H9 (cell line): ENCODE measurements around the gene YKT6. TPM values are rescaled to one million over a fixed set of nuclear protein-coding genes. Genes with fewer than 3 reads are reported as not detected.

ENCODE experiments used
- DNase-seq: peaks from one replicate; pipeline ENCODE4 v3.0.0-alpha.2; 2017
- H2AFZ ChIP-seq: one replicate; pipeline ENCODE4 v1.6.1; 2013; ENCODE audit warnings: mild to moderate bottlenecking, low read length, control low read depth, moderate library complexity
- H2AK5ac ChIP-seq: 2 replicates; pipeline ENCODE4 v1.6.1; 2013; ENCODE audit warnings: low read length, control low read depth, mixed read lengths; ENCODE audit not compliant: insufficient read length
- H2BK120ac ChIP-seq: one replicate; pipeline ENCODE4 v1.6.1; 2013; ENCODE audit warnings: low read depth, mild to moderate bottlenecking, low read length, control low read depth, inconsistent platforms; ENCODE audit not compliant: poor library complexity, severe bottlenecking
- H2BK12ac ChIP-seq: 2 replicates; pipeline ENCODE4 v1.6.1; 2013; ENCODE audit warnings: low read length, control low read depth, mixed read lengths, low read depth; ENCODE audit not compliant: insufficient read length
- H2BK15ac ChIP-seq: 2 replicates; pipeline ENCODE4 v1.6.1; 2013; ENCODE audit warnings: low read depth, low read length, control low read depth
- H2BK20ac ChIP-seq: one replicate; pipeline ENCODE4 v1.6.1; 2013; ENCODE audit warnings: low read depth, mild to moderate bottlenecking, low read length, control low read depth, inconsistent platforms; ENCODE audit not compliant: poor library complexity, severe bottlenecking
- H2BK5ac ChIP-seq: 2 replicates; pipeline ENCODE4 v1.6.1; 2013; ENCODE audit warnings: low read length, control low read depth, mixed read lengths; ENCODE audit not compliant: insufficient read length
- H3K14ac ChIP-seq: 2 replicates; pipeline ENCODE4 v1.6.1; 2013; ENCODE audit warnings: low read length, control low read depth; ENCODE audit not compliant: insufficient read depth
- H3K18ac ChIP-seq: 2 replicates; pipeline ENCODE4 v1.6.1; 2013; ENCODE audit warnings: low read depth, mild to moderate bottlenecking, mixed read lengths, low read length, control low read depth; ENCODE audit not compliant: insufficient read length
- H3K23ac ChIP-seq: 2 replicates; pipeline ENCODE4 v1.6.1; 2013; ENCODE audit warnings: low read length, control low read depth, mixed read lengths, low read depth; ENCODE audit not compliant: insufficient read length
- H3K23me2 ChIP-seq: 2 replicates; pipeline ENCODE4 v1.6.1; 2013; ENCODE audit warnings: low read depth, mild to moderate bottlenecking, mixed read lengths, low read length, control low read depth; ENCODE audit not compliant: insufficient read length, poor library complexity, severe bottlenecking
- H3K27ac ChIP-seq: 2 replicates; pipeline ENCODE4 v1.5.1; 2013; ENCODE audit warnings: low read length, control low read depth, mixed read lengths, low read depth; ENCODE audit not compliant: insufficient read length
- H3K27me3 ChIP-seq: 2 replicates; pipeline ENCODE4 v1.6.1; 2013; ENCODE audit warnings: low read length, control low read depth, inconsistent platforms; ENCODE audit not compliant: insufficient read depth
- H3K4ac ChIP-seq: 2 replicates; pipeline ENCODE4 v1.6.1; 2013; ENCODE audit warnings: low read depth, mild to moderate bottlenecking, control low read depth, inconsistent platforms, low read length, moderate library complexity
- H3K4me1 ChIP-seq: 2 replicates; pipeline ENCODE4 v1.6.1; 2013; ENCODE audit warnings: low read length, control low read depth, inconsistent platforms; ENCODE audit not compliant: insufficient read depth
- H3K4me2 ChIP-seq: 2 replicates; pipeline ENCODE4 v1.6.1; 2013; ENCODE audit warnings: low read length, control low read depth, mixed read lengths; ENCODE audit not compliant: insufficient read length, insufficient read depth
- H3K56ac ChIP-seq: 2 replicates; pipeline ENCODE4 v1.6.1; 2013; ENCODE audit warnings: low read depth, mild to moderate bottlenecking, mixed read lengths, low read length, control low read depth; ENCODE audit not compliant: insufficient read length
- H3K79me1 ChIP-seq: 2 replicates; pipeline ENCODE4 v1.6.1; 2013; ENCODE audit warnings: low read depth, mild to moderate bottlenecking, moderate library complexity, low read length, control low read depth, inconsistent platforms; ENCODE audit not compliant: insufficient read depth, poor library complexity, severe bottlenecking
- H3K79me2 ChIP-seq: 2 replicates; pipeline ENCODE4 v1.6.1; 2013; ENCODE audit warnings: low read length, control low read depth, inconsistent platforms; ENCODE audit not compliant: insufficient read depth
- H3K9ac ChIP-seq: 2 replicates; pipeline ENCODE4 v1.6.1; 2013; ENCODE audit warnings: low read length, control low read depth, mixed read lengths; ENCODE audit not compliant: insufficient read length; ENCODE audit errors: extremely low read depth
- H3K9me3 ChIP-seq: one replicate; pipeline ENCODE4 v1.6.1; 2013; ENCODE audit warnings: low read depth, low read length, inconsistent platforms; ENCODE audit not compliant: control insufficient read depth
- H3T11ph ChIP-seq: one replicate; pipeline ENCODE4 v1.6.1; 2013; ENCODE audit warnings: mild to moderate bottlenecking, low read length, control low read depth, inconsistent platforms
- H4K20me1 ChIP-seq: one replicate; pipeline ENCODE4 v1.6.1; 2013; ENCODE audit not compliant: control insufficient read depth, insufficient read length, insufficient read depth
- H4K5ac ChIP-seq: 2 replicates; pipeline ENCODE4 v1.6.1; 2013; ENCODE audit warnings: low read depth, mild to moderate bottlenecking, mixed read lengths, low read length, control low read depth; ENCODE audit not compliant: insufficient read length
- H4K8ac ChIP-seq: replicated peaks from 2 replicates; pipeline ENCODE4 v1.6.1; 2013; ENCODE audit warnings: low read length, control low read depth, mixed read lengths, low read depth; ENCODE audit not compliant: insufficient read length
- H4K91ac ChIP-seq: 2 replicates; pipeline ENCODE4 v1.6.1; 2013; ENCODE audit warnings: low read depth, mild to moderate bottlenecking, moderate library complexity, mixed read lengths, low read length, control low read depth; ENCODE audit not compliant: insufficient read length
- H3K27ac Mint-ChIP-seq, 3 experiments: 2 replicates in 2 of 3; 3 replicates in 1 of 3; pipeline ENCODE4 v1.8.0; 2020 to 2021; ENCODE audit warnings: mixed read lengths in 3 of 3, mild to moderate bottlenecking in 1 of 3, moderate library complexity in 1 of 3
- H3K27me3 Mint-ChIP-seq: 2 replicates; pipeline ENCODE4 v1.8.0; 2021; ENCODE audit warnings: low read depth, mild to moderate bottlenecking, moderate library complexity, mixed read lengths
- H3K36me3 Mint-ChIP-seq, 3 experiments: 2 replicates in 2 of 3; 3 replicates in 1 of 3; pipeline ENCODE4 v1.8.0; 2020 to 2021; ENCODE audit warnings: low read depth in 3 of 3, mixed read lengths in 3 of 3; ENCODE audit not compliant: insufficient read depth in 1 of 3
- H3K4me1 Mint-ChIP-seq, 2 experiments: 2 replicates each; pipeline ENCODE4 v1.8.0; 2020; ENCODE audit warnings: mixed read lengths in 2 of 2
- H3K4me3 Mint-ChIP-seq, 2 experiments: 2 replicates in 1 of 2; 3 replicates in 1 of 2; pipeline ENCODE4 v1.8.0; 2020 to 2021; ENCODE audit warnings: mild to moderate bottlenecking in 2 of 2, mixed read lengths in 2 of 2, moderate library complexity in 1 of 2
- H3K9me3 Mint-ChIP-seq, 2 experiments: 2 replicates in 1 of 2; 3 replicates in 1 of 2; pipeline ENCODE4 v1.8.0; 2020; ENCODE audit warnings: mild to moderate bottlenecking in 2 of 2, mixed read lengths in 2 of 2, moderate library complexity in 1 of 2
- CTCF ChIP-seq: fragments of 200-600 bp; sonication (generic); conservative IDR thresholded peaks from 3 replicates; pipeline ENCODE4 v1.8.0; 2021; ENCODE audit warnings: antibody characterized with exemption, mild to moderate bottlenecking
- WGBS: extraction: QIAGEN DNeasy Blood & Tissue Kit; methylation state at CpG from one replicate; pipeline ENCODE4 v1.1.7; 2013; ENCODE audit warnings: missing lambda C conversion rate, low lambda C conversion rate, mixed read lengths; ENCODE audit not compliant: insufficient read length; ENCODE audit errors: extremely low coverage; 5-methylcytosine and 5-hydroxymethylcytosine counted together
- total RNA-seq: library from RNA; stranded (reverse); gene quantifications from 2 replicates; pipeline ENCODE4 v1.2.1, GENCODE V29; 2021

YKT6 gene
- total RNA-seq, 1 experiment from 2014 or later = 104 TPM

GRCh38 chr7:44172803-44173424, 27.9 kb upstream of the YKT6 start:
- Mint-ChIP-seq H3K4me3 (no peak overlapping the region), H3K36me3 (no peaks in the 10 kb centered on the region), H3K9me3 (peaks cover 2 to 3% of the 10 kb centered on the region in 2 experiments; a peak in 4 of 5 replicates), H3K4me1 (peaks cover 10 to 12% of the 10 kb centered on the region in 2 experiments), H3K27ac (no peak overlapping the region), H3K27me3 (peaks cover 43% of the 10 kb centered on the region)
- whole genome bisulfite sequencing = no CpG with 5 or more reads among the region's 6 CpGs
- Histone ChIP-seq H3K23ac (no peak overlapping the region), H3K14ac (no peak overlapping the region), H3K4ac (no peak overlapping the region), H2BK120ac (no peak overlapping the region), H3K23me2 (no peaks in the 10 kb centered on the region), H2BK20ac (no peak overlapping the region), H3K9me3 (no peaks in the 10 kb centered on the region), H3K79me2 (no peaks in the 10 kb centered on the region), H2BK12ac (no peak overlapping the region), H3K27ac (no peak overlapping the region), H3K27me3 (no peaks in the 10 kb centered on the region), H3T11ph (no peak overlapping the region), H3K79me1 (no peaks in the 10 kb centered on the region), H4K8ac (no peak overlapping the region), H2BK5ac (no peak overlapping the region), H3K18ac (no peak overlapping the region), H4K5ac (no peak overlapping the region), H3K9ac (no peak overlapping the region), H3K4me1 (no peaks in the 10 kb centered on the region), H2BK15ac (no peak overlapping the region), H2AFZ (no peak overlapping the region), H4K91ac (no peak overlapping the region), H3K4me2 (no peak overlapping the region), H3K56ac (no peak overlapping the region), H4K20me1 (no peaks in the 10 kb centered on the region), H2AK5ac (no peak overlapping the region)
- no peak for DNase-seq
- TF ChIP-seq CTCF = no peak
